ENCODE measurements around the gene AKAP9. TPM values are rescaled to one million over a fixed set of nuclear protein-coding genes. Genes with fewer than 3 reads are reported as not detected.
"Not testable (repeated sequence)": the region's sequence is repeated elsewhere in the genome, so short reads cannot be mapped to it uniquely, and the experiment has no call there.

The AKAP9 gene
- total RNA-seq, 1 donor from 2014 or later, result 187 TPM

DNA sequence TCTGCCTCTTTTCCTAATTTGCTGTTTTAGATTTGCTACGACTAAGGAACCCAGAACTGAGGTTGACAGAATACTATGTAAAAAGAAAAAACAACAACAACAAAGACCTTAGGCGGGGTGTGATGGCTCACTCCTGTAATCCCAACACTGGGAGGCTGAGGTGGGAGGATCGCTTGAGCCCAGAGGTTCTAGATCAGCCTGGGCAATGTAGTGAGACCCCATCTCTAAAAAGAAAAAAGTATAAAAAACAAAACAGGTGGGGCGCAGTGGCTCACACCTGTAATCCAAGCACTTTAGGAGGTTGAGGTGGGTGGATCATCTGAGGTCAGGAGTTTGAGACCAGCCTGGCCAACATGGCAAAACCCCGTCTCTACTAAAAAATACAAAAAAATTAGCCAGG, 4.3 kb downstream of the AKAP9 start:
- not testable (repeated sequence) for FAIRE-seq; DNase-seq (ENCODE audit: low spot score in 2 of 2)

DNA sequence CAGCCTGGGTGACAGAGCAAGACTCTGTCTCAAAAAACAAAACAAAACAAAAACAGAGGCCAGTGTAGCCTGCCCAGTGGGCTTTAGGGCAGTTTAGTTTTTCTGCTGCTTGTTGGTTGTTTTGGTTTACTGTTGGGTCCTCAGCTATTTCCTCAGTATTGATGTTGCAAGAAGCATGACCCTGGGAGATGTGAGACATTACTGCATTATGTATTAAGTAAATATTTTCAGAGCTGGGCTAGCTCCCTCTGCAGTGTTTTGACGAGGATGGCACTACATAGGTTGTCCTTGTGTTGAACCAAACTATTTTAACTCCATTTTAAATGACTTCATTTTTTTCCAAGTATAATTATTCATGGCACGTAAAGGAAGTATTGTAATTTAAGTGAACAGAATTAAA, 4.8 kb downstream of the AKAP9 start:
- FAIRE-seq, result no peak

DNA sequence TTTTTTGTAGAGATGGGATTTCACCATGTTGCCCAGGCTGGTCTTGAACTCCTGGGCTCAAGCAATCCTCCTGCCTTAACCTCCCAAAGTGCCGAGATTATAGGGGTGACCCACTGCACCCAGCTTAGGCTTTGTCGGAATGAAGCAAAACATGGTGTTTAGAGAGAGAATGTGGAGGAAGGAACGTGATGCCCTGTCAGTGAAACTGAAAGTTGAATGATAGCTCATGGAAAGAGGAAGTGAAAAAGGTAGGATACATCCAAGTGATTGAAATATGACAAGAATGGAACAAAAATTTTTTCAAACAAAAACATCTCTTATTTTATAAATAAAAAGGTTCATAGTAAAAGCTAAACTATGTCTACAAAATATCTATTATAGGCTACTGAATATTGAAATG, 5.9 kb downstream of the AKAP9 start:
- DNase-seq (ENCODE audit: low spot score in 2 of 2), result no peak
- no peak for FAIRE-seq

More for the DNA sequence above, 4.8 kb downstream of the AKAP9 start:
- DNase-seq (ENCODE audit: low spot score in 2 of 2), result no peak

DNA sequence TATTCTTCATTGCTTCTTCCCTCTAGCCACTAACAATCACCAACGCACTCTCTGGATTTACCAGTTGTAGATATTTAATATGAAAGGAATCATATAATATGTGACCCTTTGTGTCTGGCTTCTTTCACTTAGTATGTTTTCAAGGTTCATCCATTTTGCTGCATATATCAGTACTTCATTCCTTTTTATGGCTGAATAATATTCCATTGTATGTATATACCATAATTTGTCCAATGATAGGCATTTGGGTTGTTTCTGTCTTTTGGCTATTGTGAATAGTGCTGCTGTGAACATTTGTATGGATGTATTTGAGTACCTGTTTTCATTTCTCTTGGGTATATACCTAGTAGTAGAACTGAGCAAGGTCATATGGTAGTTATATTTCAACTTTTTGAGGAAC, 7.3 kb downstream of the AKAP9 start:
- no peak for DNase-seq (ENCODE audit: low spot score in 2 of 2)
- no peak for FAIRE-seq

DNA sequence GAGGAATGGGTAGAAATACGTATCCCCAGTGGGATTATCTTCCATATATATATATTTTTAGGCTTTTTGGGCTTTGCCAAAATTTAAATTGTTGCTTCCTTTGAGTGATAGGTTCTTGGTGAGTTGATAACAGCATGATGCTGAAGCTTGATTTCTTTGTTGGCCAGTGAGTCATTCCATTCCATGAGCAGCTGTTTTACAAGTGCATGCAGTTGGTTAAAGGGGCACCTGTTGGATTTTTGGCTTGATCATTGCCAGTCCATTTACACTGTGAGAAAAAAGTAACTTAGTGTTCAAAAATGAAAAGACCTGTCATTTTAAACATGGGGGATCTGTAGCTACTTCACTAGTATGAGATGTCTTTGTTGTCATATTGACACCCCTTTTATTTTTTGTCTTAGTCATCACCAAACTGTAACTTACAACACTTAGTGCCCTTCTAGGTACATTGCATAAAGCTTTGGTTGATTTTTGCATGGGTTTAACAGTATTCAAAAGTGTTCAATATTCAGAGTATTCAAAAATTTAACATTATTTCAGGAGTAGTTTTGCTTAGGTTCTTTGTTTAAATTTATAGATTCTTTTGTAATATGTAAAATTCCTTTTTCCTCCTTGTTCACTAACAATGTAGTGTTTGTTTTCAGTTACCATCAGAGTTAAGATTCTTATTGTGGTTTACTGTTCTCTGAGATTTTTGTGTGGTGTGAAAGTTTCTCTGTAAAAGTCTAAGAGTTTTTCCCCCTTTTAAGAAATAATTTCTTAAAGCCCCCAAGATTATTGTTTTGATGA, 8.8 kb downstream of the AKAP9 start:
- peak; percentile 21 for FAIRE-seq
- no peak for DNase-seq (ENCODE audit: low spot score in 2 of 2)

DNA sequence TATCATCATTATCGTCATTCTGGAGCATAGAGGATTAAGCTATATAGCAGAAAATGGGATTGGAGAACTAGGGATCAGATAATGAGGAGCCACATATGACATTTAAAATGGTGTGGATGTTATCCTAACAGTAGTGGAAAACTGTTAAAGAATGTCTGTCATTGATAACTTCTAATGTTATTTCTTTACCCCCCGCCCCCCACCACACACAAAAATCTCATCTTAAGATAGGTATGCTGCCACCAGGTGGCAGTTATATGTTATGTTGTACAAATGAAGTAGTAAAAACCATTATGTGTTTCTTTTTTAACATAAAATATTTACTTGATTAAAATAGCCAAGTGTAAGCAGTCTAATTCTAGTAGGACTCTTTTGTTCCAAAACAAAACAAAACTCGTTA, 13.0 kb downstream of the AKAP9 start:
- FAIRE-seq, result no peak
- no peak for DNase-seq (ENCODE audit: low spot score in 2 of 2)

DNA sequence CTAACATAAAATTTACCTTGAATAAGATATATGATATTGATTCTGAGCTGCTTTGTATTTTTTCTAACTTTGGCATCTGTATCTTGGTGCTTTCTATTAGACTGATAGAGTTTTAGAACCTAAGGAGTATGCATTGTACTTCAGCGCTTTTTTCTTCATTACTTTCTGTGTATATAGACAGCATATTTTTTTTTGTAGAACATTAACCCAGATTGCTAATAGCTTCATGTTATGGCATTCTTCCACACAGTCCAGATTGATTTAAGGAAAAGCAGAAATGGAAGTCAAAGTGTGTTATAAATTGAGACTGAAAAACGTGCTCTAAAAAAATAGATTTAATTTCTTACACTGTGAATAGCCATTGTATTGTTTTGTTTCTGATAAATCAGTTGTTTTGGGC, 15.8 kb downstream of the AKAP9 start:
- not testable (repeated sequence) for DNase-seq (ENCODE audit: low spot score in 2 of 2); FAIRE-seq

DNA sequence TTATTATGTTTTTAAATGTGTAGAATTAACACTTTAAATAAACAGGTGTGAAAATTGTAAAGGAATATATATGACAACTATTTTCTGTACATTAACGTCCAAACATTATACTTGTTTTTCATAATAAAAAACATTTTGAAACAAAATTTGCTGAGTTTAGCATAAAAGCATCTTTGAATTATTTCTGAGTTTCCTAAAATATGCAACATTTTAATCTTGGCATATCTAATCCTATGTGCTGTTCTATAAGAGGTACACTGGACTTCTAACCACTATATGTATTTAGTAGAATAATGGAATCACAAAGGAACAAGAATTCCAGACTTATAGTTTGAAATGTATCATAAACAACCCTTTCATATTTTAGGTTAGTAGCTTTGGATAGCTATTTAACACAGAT, 16.6 kb downstream of the AKAP9 start:
- FAIRE-seq (no peak), DNase-seq (ENCODE audit: low spot score in 2 of 2) (no peak)

DNA sequence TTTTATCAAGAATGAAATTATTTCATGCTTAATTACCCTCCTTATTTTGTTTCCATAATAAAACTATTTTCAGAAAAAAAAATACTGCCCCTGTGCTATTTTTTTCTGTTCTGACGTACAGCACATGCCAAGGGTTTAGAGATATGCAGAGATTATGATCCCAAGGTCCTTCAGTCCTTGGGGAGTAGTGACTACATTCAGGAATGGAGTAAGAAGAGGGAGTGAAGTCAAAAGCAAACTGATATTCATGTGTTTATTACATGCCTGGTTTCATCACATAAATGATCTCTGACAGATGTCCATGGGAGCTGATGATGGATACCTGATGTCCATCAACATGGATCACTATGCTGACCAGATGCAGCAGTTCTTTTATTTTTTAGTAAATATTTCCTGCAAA, 17.2 kb downstream of the AKAP9 start:
- no peak for FAIRE-seq

DNA sequence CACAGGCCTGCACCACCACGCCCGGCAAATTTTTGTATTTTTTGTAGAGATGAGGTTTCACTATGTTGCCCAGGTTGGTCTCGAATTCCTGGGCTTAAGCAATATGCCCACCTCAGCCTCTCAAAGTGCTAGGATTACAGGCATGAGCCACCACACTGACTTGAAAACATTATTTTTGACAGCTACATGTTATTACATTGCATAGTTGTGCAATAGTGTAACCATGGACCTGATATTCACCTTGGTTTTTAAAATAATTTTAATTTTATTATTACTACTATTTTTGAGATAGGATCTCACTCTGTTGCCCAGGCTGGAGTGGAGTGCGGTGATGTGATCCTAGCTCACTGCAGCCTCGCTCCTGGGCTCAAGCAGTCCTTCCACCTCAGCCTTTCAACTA, 18.4 kb downstream of the AKAP9 start:
- FAIRE-seq (no peak), DNase-seq (ENCODE audit: low spot score in 2 of 2) (no peak)

More for the DNA sequence above, 17.2 kb downstream of the AKAP9 start:
- DNase-seq (ENCODE audit: low spot score in 2 of 2), result no peak

DNA sequence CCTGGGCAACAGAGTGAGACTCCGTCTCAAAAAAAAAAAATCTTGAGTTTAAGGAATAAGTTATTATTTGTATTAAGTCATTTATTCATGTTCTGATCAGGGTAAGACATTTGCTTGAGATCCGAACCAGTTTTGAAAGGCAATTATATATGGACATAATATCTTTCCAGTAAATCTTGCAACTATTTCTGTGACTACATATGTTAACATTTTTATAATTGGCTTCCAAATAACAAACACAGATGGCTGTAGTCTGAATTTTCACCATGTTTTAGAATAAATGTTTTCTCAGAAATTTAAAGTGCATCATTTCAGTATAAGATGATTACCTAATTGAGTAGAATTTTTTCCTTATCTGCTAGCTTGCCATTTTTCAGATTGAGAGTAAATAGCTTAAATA, 21.2 kb downstream of the AKAP9 start:
- no peak for FAIRE-seq
- no peak for DNase-seq (ENCODE audit: low spot score in 2 of 2)

DNA sequence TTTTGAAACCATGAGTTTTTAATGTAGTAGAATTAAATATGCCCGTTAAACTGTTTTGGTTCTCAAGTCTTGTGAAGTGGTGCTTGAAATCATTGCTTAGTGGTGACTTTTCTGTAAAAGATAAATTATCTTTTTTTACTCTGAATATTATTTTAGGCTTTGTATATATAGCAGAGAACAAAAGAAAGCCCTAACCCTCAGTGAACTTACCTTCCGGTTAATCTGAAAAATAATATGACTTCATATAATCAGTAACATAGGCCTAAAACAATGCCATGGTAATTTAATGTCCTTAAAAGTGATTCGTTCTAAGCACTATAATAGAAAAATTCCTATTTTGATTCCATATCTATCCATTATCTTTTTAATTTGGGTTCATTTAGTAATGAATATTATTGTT, 21.8 kb downstream of the AKAP9 start:
- DNase-seq (ENCODE audit: low spot score in 2 of 2), result no peak
- no peak for FAIRE-seq

DNA sequence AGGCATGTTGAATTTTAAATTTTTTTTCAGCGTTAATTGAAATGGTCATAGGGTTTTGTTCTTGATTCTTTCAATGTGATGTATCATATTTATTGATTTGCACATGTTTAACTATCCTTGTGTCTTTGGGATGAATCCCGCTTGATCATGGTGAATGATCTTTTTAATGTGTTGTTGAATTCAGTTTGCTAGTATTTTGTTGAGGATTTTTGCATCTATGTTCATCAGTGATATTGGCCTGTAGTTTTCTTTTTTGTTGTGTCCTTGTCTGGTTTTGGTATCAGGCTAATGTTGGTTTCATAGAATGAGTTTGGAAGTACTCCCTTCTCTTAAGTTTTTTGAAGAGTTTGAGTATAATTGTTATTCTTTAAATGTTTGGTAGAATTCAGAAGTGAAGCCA, 26.9 kb downstream of the AKAP9 start:
- not testable (repeated sequence) for DNase-seq (ENCODE audit: low spot score in 2 of 2); FAIRE-seq

DNA sequence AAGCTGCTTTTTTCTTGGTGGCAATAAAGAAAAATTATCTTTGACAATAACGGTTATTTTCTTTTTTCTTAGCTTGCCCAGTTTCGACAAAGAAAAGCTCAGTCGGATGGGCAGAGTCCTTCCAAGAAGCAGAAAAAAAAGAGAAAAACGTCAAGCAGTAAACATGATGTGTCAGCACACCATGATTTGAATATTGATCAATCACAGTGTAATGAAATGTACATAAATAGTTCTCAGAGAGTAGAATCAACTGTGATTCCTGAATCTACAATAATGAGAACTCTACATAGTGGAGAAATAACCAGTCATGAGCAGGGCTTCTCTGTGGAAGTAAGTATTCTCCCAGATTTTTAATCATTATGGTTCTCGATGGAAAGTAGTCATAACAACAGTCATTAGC, 33.0 kb downstream of the AKAP9 start:
- FAIRE-seq, result no peak
- no peak for DNase-seq (ENCODE audit: low spot score in 2 of 2)

DNA sequence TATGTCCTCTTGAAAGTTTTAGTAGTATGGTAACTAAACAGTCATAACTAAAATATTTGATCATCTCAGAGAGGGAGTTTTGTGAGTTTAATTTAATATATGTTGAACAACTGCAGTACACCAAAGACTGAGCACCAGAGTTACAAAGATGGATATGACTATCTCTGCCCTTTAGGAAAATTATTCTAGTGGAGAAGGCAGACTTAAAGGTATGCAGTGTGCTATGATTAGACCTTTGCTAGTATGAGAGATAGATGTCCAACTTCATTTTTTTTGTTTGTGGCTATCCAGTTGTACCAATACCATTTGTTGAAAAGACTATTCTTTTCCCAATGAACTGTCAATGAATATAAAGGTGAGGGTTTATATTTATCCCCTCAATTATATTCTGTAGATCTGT, 33.4 kb downstream of the AKAP9 start:
- FAIRE-seq (no peak), DNase-seq (ENCODE audit: low spot score in 2 of 2) (no peak)

DNA sequence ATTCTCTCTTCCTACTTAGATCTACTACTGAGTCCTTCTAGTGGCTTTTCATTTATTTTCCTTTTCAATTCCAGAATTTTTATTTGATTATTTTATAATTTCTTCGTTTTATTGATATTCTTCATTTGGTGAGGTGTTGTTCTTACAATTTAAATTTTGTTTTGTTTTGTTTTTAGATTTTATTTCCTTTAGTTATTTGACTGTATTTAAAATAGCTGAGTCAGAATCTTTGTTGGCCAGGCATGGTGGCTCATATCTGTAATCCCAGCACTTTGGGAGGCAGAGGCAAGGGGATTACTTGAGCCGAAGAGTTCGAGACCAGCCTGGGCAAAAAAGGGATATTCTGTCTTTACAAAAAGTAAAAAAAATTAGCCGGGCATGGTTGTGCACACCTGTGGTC, 36.1 kb downstream of the AKAP9 start:
- no peak for FAIRE-seq
- DNase-seq (ENCODE audit: low spot score in 2 of 2), result no peak

DNA sequence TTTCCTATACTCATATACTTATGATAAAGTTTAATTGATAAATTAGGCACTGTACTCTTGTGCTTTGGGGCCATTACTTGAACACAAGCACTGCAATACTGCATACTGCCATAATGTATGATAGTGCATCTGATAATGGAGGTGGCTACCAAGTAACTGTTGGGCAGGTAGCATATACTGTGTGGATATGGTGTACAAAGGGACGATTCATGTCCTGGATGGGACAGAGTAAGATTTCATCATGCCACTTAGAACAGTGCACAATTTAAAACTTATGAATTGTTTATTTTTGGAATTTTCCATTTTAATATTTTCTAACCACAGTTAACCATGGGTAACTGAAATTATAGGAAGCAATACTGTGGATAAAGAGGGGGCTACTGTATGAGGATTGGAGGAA, 38.9 kb downstream of the AKAP9 start:
- DNase-seq (ENCODE audit: low spot score in 2 of 2) (no peak), FAIRE-seq (no peak)

DNA sequence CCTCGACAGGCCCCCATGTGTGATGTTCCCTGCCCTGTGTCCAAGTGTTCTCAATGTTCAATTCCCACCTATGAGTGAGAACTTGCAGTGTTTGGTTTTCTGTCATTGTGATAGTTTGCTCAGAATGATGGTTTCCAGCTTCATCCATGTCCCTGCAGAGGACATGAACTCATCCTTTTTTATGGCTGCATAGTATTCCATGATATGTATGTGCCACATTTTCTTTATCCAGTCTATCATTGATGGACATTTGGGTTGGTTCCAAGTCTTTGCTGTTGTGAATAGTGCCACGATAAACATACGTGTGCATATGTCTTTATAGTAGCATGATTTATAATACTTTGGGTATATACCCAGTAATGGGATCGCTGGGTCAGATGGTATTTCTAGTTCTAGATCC, 41.7 kb downstream of the AKAP9 start:
- DNase-seq (ENCODE audit: low spot score in 2 of 2); FAIRE-seq: not testable (repeated sequence)

DNA sequence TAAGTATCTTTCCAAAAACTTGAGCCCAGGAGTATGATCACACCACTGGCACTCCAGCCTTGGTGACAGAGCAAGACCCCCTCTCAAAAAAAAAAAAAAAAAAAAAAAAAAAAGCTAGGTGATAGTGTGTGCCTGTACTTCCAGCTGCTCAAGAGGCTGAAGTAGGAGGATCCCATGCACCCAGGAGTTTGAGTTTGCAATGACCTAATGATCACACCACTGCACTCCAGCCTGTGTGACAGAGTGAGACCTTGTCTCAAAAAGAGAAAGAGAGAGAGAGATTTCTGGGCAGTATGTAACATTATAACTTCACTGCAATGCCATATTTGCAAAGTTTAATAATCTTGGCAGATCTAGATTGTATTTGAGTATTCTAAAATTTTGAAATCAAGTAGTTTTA, 47.6 kb downstream of the AKAP9 start:
- FAIRE-seq (no peak), DNase-seq (ENCODE audit: low spot score in 2 of 2) (no peak)

DNA sequence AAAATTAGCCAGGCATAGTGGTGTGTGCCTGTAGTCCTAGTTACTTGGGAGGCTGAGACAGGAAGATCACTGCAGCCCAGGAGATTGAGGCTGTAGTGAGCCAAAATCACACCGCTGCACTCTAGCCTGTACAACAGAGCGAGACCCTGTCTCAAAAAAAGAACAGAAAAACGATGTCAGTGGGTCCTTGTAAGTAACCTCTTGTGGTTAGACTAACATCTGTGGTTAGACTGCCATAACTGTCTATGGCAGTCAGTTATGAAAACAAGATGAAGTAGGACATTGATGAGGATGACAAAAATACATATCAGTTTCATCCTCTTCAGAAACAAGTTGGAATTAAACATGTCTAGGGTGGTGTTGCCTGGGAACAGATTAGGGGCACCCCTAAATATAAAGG, 53.3 kb downstream of the AKAP9 start:
- no peak for FAIRE-seq
- no peak for DNase-seq (ENCODE audit: low spot score in 2 of 2)

DNA sequence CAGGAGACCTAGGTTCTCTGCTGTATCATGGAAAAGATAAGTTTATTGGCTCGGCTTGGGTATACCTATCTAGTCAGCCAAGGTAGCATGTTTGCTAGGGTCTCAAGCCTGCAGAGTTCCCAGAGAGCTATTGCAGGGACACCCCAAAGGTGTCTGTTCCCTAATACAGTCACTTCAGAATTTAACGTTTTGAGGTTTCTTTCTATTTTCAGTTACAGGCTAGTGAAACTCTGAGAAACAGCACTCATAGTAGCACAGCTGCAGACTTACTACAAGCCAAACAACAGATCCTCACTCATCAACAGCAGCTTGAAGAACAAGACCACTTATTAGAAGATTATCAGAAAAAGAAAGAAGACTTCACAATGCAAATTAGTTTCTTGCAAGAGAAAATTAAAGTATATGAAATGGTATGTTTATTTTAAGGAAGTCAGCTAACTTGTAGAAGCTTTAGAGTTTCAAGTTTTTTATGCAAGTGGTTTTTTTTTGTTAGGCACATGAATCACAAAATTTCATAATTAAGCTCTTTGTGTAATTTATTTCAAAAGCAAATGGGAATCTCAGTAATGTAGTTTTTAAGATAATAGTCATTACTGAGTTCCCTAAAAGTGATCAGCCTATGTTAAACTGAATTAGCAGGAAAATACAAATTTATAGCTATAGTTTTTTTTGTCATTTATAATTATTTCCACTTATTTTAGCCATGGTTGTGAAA, 54.9 kb downstream of the AKAP9 start:
- DNase-seq (ENCODE audit: low spot score in 2 of 2) (no peak), FAIRE-seq (no peak)
